Measurements from ENCODE around the gene SHF.
"Not testable (repeated sequence)": the region's sequence is repeated elsewhere in the genome, so short reads cannot be mapped to it uniquely, and the experiment has no call there.

SHF gene, protein sequence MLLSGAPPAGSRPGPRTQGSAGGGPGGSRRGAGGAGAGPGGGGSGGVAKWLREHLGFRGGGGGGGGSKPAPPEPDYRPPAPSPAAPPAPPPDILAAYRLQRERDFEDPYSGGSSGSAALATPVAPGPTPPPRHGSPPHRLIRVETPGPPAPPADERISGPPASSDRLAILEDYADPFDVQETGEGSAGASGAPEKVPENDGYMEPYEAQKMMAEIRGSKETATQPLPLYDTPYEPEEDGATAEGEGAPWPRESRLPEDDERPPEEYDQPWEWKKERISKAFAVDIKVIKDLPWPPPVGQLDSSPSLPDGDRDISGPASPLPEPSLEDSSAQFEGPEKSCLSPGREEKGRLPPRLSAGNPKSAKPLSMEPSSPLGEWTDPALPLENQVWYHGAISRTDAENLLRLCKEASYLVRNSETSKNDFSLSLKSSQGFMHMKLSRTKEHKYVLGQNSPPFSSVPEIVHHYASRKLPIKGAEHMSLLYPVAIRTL

DNA sequence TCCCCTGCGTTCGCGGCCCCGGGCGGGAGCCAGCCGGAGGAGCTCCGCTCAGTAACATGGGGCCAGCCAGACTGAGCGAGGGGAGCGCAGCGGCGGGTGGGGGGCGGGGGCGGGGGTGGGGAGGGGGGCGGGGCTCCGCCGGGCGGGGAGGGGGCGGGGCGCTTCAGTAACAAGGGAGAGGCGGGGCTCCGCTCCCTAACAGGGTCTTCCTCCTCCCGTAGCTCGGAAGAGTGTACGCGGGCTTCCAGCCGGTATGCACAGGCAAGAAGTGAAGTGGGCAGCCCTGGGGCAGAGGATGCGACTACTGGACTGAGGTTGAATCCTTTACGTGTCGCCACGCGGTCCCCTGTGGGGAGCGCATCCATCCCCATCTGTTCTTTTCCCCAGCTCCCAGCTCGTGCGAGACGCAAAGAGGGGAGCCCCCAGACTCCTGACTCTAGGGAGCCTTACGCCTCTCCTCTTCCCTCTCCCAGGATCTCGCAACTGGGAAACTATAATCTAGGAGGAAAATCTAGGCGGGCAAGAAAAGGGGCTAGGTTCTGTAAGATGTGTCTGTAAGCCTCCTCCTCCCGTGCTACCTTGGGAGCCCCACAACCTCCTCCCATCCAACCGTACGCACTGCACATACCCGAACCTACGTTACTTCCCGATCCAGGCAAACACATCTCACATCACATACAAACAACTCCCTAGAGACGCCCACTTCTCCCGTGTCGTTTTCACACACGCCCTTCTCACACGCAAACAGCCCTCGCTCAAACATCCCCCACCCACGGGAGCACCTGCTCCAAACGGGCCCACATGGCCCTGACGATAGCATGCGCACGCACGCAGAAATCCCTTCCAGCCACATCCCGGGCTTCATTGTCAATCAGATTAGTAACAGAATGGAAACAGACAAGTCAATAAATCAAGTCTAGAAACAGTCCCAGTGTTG lies at the start of gene SHF:
TSS of gene SHF (minus strand) at position 73 of the 937 bp plus-strand sequence. CDS start at position 58, 15 bp downstream.
- DNase-seq (ENCODE audit: low read depth in 2 of 3, low spot score in 2 of 3): peak in 1 of 3 experiments; percentile 51

DNA sequence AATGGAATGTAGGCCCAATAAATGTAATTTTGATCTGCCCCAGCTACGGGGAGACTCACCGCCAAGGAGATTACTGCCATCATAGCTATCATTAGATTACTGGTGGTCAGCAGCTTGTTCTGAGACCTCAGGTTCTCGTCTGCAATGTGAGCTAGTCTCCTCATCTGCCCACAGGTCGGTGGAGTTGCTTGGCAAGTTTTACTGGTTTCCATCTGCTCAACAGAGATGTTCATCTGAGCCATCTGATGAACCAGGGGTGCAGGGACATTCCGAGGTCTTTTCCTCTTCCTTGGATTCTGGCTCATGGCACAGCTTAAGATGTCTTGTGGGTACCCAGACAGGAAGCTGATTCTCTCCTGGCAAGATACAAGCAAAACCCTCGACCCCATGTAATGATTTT lies 49.0 kb upstream of the SHF start:
- not testable (repeated sequence) for DNase-seq (ENCODE audit: low read depth in 2 of 3, low spot score in 2 of 3)

DNA sequence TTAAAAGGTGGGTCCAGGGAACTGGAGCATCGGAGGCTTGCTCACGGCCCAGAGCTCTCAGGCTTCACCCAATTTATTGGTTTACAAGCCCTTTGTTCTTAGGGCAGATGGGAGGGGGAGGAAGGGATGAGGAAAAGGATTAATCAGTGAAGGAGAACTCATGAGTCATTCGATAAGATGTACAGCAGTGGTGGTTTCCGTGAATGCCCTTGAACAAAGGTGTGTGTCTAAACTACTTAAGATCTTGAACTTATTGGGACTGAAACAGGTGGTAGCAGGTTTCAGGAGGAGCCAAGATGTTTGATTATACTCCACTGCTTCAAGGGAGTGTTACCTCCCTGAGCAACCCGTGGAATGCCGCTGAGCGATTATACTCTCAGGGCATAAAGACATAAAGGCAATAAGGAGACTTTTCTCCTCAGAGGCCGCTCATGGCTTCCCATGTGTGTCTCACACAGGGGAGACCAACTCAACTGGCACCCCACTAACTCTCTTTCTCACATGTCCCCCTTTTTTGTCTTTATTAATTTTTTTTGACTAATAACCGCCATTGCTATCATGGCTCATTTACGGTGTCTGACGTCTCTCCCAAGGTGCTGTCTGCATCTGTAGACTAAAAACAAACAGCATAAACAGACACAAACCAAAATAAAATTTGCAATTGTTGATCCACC lies 46.9 kb upstream of the SHF start:
- DNase-seq (ENCODE audit: low read depth in 2 of 3, low spot score in 2 of 3): no peak

GRCh38 chr15:45231864-45232562 lies 44.2 kb upstream of the SHF start:
- no peak for DNase-seq (ENCODE audit: low read depth in 2 of 3, low spot score in 2 of 3)

DNA sequence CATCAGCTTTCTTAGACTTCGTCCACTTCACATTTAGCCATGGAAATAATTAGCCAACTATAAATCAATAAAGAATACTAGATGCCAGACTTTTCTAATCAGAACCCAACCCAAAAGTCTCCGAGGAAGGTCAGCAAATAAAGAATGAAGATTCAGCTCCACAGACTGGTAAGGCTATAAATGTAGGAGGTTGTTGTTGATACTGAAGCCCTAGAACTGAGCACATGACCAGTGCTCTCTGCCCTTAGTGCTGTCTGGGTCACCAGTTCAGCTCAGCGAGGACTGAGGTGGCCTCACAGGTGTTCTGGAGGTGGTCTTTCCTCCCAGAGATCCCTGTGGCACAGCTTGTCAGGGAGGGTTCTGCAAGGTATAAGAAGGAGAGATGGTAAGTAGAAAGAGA lies 43.4 kb upstream of the SHF start:
- no peak for DNase-seq (ENCODE audit: low read depth in 2 of 3, low spot score in 2 of 3)

DNA sequence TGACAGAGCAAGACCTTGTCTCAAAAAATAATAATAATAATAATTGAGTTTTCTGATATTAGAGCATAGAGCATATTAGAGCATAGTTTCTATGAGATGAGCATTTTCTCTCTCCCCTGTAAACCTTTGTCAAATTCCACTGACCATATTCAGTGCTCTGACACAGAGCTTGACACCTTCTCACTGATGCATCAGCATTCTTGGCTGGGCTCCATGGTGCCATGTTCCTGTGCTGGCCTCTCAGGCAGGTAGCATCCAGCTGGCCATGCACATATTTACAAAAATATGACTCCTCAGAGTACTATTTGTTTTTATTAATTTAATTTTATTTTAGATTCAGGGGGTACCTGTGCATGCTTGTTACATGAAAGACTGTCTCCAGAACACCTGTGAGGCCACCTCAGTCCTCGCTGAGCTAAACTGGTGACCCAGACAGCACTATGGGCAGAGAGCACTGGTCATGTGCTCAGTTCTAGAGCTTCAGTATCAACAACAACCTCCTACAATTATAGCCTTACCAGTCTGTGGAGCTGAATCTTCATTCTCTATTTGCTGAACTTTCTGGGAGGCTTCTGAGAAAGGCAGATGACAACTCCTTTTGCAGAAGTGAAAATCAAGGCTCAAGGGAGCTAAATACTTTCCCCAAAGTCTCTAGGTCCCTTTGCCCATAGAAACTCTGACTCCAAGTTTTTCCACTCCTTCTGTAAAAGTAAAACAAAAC lies 42.6 kb upstream of the SHF start:
- no peak for DNase-seq (ENCODE audit: low read depth in 2 of 3, low spot score in 2 of 3)

- no peak for DNase-seq (ENCODE audit: low read depth in 2 of 3, low spot score in 2 of 3)
Measured at GRCh38 chr15:45228931-45229330, 41.2 kb upstream of the SHF start.

DNA sequence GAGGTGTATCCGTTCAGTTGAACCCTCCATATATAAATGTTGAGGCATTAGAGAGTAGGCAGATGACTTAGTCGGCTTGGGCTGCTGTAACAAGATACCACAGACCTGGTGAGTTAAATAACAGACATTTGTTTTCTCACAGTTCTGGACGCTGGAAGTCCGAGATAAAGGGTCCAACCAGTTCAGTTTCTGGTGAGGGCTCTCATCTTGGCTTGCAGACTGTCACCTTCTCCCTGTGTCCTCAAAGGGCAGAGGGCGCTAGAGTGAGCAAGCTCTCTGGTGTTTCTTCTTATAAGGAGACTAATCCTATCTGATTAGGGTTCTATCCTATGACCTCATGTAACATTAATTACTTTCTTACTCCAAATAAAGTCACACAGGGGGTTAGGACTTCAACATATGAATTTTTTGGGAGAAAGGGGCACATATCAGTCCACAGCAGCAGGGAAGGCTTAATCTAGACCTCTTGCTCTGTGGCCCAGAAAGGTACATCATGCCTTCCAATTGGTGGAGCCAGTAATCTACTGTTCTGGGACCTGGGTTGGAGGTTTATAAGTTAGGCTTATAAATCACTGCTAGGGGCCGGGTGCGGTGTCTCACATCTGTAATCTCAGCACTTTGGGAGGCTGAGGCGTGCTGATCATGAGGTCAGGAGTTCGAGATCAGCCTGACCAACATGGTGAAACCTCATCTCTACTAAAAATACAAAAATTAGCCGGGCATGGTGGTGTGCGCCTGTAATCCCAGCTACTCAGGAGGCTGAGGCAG lies 37.9 kb upstream of the SHF start:
- DNase-seq (ENCODE audit: low read depth in 2 of 3, low spot score in 2 of 3): no peak

GRCh38 chr15:45224621-45225217 lies 37.0 kb upstream of the SHF start:
- DNase-seq (ENCODE audit: low read depth in 2 of 3, low spot score in 2 of 3): no peak

DNA sequence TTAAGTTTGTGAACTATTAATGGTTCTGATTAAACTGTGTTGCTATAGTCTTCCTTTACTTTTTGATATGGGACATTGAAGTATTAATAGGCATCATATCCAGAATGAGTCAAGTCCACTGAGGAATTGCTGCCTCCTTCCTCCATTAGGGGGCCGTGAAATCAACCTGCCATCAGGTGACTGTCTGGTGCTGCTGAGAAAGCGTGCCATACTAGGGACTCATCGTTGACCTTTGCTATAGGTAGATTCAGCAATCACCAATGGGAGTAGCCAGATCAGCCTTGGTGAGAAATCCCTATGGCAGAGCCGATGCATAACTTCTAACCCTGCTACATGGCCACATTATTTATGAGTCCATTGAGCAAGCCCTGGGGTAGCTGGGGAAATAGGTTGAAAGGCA lies 34.2 kb upstream of the SHF start:
- no peak for DNase-seq (ENCODE audit: low read depth in 2 of 3, low spot score in 2 of 3)

- DNase-seq (ENCODE audit: low read depth in 2 of 3, low spot score in 2 of 3): no peak
Measured at GRCh38 chr15:45221053-45221599, 33.4 kb upstream of the SHF start.

DNA sequence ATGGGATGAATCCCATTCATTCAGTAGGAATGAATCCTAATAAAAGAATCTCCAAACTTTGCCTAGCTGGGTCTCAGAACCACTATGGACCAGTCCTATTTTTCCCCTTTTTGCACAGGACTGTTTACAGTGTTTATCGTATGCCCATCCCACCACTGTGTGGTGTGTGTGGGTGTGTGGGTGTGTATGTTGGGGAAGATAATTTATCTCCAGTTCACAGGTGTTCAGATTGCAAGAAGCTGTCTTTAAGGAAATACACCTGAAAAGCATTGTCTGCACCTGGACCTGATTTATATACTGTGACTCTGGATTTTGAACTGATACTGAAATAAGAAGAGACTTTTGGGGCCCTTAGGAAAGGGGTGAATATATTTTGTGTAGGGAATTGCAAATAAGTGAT lies 24.7 kb upstream of the SHF start:
- no peak for DNase-seq (ENCODE audit: low read depth in 2 of 3, low spot score in 2 of 3)

- peak in 1 of 3 experiments; percentile 47 for DNase-seq (ENCODE audit: low read depth in 2 of 3, low spot score in 2 of 3)
Measured at GRCh38 chr15:45205192-45205591, 17.4 kb upstream of the SHF start.

DNA sequence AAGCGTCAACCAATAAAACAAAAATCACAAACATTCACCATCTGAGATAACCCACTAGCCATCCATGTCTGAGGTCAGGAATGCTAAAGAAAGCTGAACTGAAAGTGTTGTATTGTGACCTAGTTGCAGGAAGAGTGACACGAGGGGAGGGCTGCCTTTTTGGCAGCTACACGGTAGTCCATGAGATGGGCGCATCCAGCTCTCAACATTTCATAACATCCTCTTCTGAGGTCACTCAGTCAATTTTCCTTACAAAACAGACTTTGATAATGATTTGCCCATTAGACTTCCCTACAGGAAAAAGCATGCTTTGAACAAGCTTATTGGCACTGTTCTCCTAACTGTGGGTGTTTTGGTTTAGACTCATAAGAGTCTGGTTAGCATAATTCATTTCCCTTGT lies 15.4 kb upstream of the SHF start:
- DNase-seq (ENCODE audit: low read depth in 2 of 3, low spot score in 2 of 3): no peak

- DNase-seq (ENCODE audit: low read depth in 2 of 3, low spot score in 2 of 3): no peak
Measured at GRCh38 chr15:45201869-45202268, 14.1 kb upstream of the SHF start.

- no peak for DNase-seq (ENCODE audit: low read depth in 2 of 3, low spot score in 2 of 3)
Measured at GRCh38 chr15:45201557-45201859, 13.7 kb upstream of the SHF start.

DNA sequence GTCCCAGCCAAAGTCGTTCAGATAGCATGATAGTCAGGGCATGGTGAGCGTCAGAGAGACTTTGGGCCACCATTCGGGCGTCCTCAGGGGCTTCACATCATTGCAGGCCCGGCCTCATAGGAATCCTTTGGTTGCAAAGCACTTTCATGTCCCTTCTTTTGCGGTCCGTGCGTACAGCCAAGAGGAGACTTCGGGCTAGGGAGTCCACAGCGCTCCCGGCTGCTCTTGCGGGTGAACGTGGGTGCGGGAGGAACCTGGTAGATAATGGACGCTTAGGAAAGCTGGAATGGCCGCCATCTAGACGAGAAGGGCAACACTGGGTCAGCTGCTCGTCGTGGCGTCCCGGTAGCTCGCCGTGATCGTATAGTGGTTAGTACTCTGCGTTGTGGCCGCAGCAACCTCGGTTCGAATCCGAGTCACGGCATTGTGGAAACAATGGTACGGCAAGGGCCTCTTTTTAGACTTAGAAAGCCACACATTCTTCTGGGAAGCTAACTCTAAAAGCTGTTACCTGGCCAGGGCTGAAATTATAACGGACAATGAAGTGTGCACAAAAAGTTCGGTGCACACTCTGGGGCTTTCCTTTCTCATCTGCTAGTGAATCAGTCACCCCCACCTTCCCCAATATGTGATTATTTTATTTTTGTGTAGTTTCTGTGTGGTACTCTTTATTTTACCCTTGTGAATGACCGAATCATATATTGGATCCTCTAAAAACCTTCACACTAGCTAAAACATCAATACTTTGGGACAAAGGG lies 13.2 kb upstream of the SHF start:
- DNase-seq (ENCODE audit: low read depth in 2 of 3, low spot score in 2 of 3): peak; percentile 64 to 93 (median 71)
